Effector CD8-positive, alpha-beta T cell (primary cell): ENCODE data around the gene CLDN9.
A peak's percentile ranks its signal among the peaks of the same experiment; 100 is the strongest.

Experiments used
- DNase-seq: peaks from one replicate; lab custom pipeline; 2025; lab: John Stamatoyannopoulos, UW

The CLDN9 gene

GRCh38 chr16:3056336-3057180, 43.8 kb downstream of the CLDN9 start:
- DNase-seq, result no peak

GRCh38 chr16:3057181-3058138, 44.7 kb downstream of the CLDN9 start:
- DNase-seq, result no peak

GRCh38 chr16:3058139-3059030, 45.7 kb downstream of the CLDN9 start:
- DNase-seq, result peak; percentile 41

GRCh38 chr16:3059041-3059722, 46.5 kb downstream of the CLDN9 start:
- DNase-seq, result peak; percentile 81

GRCh38 chr16:3059723-3060242, 47.1 kb downstream of the CLDN9 start:
- no peak for DNase-seq

- DNase-seq, result no peak
Measured at GRCh38 chr16:3060339-3061127, 47.8 kb downstream of the CLDN9 start.

- DNase-seq, result no peak
Measured at GRCh38 chr16:3062553-3062952, 49.8 kb downstream of the CLDN9 start.

- no peak for DNase-seq
Measured at GRCh38 chr16:3063625-3064386, 51.1 kb downstream of the CLDN9 start.
